Uterus (tissue), 4 donors: Measurements from ENCODE around the gene SIRT1. TPM values are rescaled to one million over a fixed set of nuclear protein-coding genes. Genes with fewer than 3 reads are reported as not detected.

Source experiments
- DNase-seq, 2 donors: peaks; one replicate each; pipeline ENCODE4 v3.0.0-alpha.2; 2019 to 2020
- H3K27ac ChIP-seq, 2 donors: fragments of 200-600 bp; sonication (generic); 1 replicate in 1 of 2; 2 replicates in 1 of 2; pipeline ENCODE4 v1.5.1; 2016 to 2018
- H3K27me3 ChIP-seq, 2 donors: fragments of 200-600 bp; sonication (generic); one replicate each; pipeline ENCODE4 v1.5.1; 2018 to 2019; ENCODE audit warnings: control low read depth in 1 of 2
- H3K36me3 ChIP-seq, 2 donors: fragments of 200-600 bp; sonication (generic); one replicate each; pipeline ENCODE4 v1.5.1; 2019; ENCODE audit warnings: control low read depth in 1 of 2
- H3K4me1 ChIP-seq, 2 donors: fragments of 200-600 bp; sonication (generic); one replicate each; pipeline ENCODE4 v1.5.1; 2018 to 2019; ENCODE audit warnings: control low read depth in 1 of 2
- H3K4me3 ChIP-seq, 2 donors: fragments of 200-600 bp; sonication (generic); 1 replicate in 1 of 2; 2 replicates in 1 of 2; pipeline ENCODE4 v1.5.1; 2018 to 2019; ENCODE audit warnings: mild to moderate bottlenecking in 1 of 2
- H3K9me3 ChIP-seq, 2 donors: fragments of 200-600 bp; sonication (generic); one replicate each; pipeline ENCODE4 v1.5.1; 2019; ENCODE audit warnings: control low read depth in 1 of 2
- CTCF ChIP-seq, 4 experiments: fragments of 200-600 bp in 2 of 4; fragments of 450-650 bp in 2 of 4; sonication (generic) in 2 of 4; IDR thresholded peaks; one replicate each; pipeline ENCODE4 v1.5.1; 2016 to 2019; ENCODE audit warnings: antibody characterized with exemption in 4 of 4, mild to moderate bottlenecking in 2 of 4, moderate library complexity in 1 of 4
- POLR2A ChIP-seq, 2 donors: fragments of 450-650 bp; IDR thresholded peaks; one replicate each; pipeline ENCODE4 v1.6.1; 2016; ENCODE audit warnings: antibody characterized with exemption in 2 of 2, mild to moderate bottlenecking in 1 of 2, moderate library complexity in 1 of 2
- intact Hi-C: fragments of 100-400 bp; cut with DNase I; formaldehyde crosslinking; loops from one replicate; pipeline ENCODE4 v1.15.1; 2023; ENCODE audit warnings: low total_unique reads
- total RNA-seq, 4 donors: library from RNA; depleted of rRNA in 3 of 4; stranded (reverse); fragments of >200 nt in 3 of 4; gene quantifications; one replicate each; pipeline versions ENCODE4 v1.1.0 to v1.2.4, GENCODE V29; 2014 to 2023
- donor health status: DM: yes; HTN: yes; CAD: no.

Gene SIRT1
- total RNA-seq, 4 donors from 2014 or later, result 9.5 to 47.7 (median 37.1) TPM

GRCh38 chr10:67852761-67853160, 31.7 kb upstream of the SIRT1 start:
- no peaks in the 10 kb centered on the region for H3K9me3 ChIP-seq
- no peaks in the 10 kb centered on the region for H3K4me1 ChIP-seq
- DNase-seq, result no peak
- H3K27ac ChIP-seq, result no peak overlapping the region
- H3K4me3 ChIP-seq, result no peak overlapping the region
- H3K27me3 ChIP-seq, result no peaks in the 10 kb centered on the region
- intact Hi-C loops, result loop anchor here (10.0 kb wide), 1 partner anchor 292 kb away; no protein-coding TSS in a partner anchor
- no peaks in the 10 kb centered on the region for H3K36me3 ChIP-seq
- TF ChIP-seq POLR2A (IDR thresholded peaks at IDR 0.05) (no peak), CTCF (IDR thresholded peaks at IDR 0.05) (no peak)

GRCh38 chr10:67853512-67853911, 30.9 kb upstream of the SIRT1 start:
- Histone ChIP-seq H3K27ac (no peak overlapping the region), H3K9me3 (no peaks in the 10 kb centered on the region), H3K36me3 (no peaks in the 10 kb centered on the region), H3K4me1 (no peaks in the 10 kb centered on the region), H3K4me3 (no peak overlapping the region), H3K27me3 (no peaks in the 10 kb centered on the region)
- no peak for DNase-seq
- no peak for TF ChIP-seq POLR2A (IDR thresholded peaks at IDR 0.05)
- intact Hi-C loops, result loop anchor here (10.0 kb wide), 1 partner anchor 291 kb away; no protein-coding TSS in a partner anchor

GRCh38 chr10:67858971-67859370, 25.5 kb upstream of the SIRT1 start:
- intact Hi-C loops, result loop anchor here (10.0 kb wide), 1 partner anchor 286 kb away; no protein-coding TSS in a partner anchor

GRCh38 chr10:67861750-67862432, 22.6 kb upstream of the SIRT1 start:
- intact Hi-C loops, result no loop called here
- H3K36me3 ChIP-seq, result no peaks in the 10 kb centered on the region
- H3K4me3 ChIP-seq, result no peak overlapping the region
- DNase-seq, result no peak
- H3K9me3 ChIP-seq, result no peaks in the 10 kb centered on the region
- TF ChIP-seq POLR2A (IDR thresholded peaks at IDR 0.05) (no peak), CTCF (IDR thresholded peaks at IDR 0.05) (no peak)
- H3K27me3 ChIP-seq, result no peaks in the 10 kb centered on the region
- no peaks in the 10 kb centered on the region for H3K4me1 ChIP-seq
- H3K27ac ChIP-seq, result no peak overlapping the region

More at GRCh38 chr10:67858971-67859370, 25.5 kb upstream of the SIRT1 start:
- no peak overlapping the region for H3K4me3 ChIP-seq
- H3K9me3 ChIP-seq, result no peaks in the 10 kb centered on the region
- TF ChIP-seq CTCF (IDR thresholded peaks at IDR 0.05), result no peak
- TF ChIP-seq POLR2A (IDR thresholded peaks at IDR 0.05), result no peak
- no peaks in the 10 kb centered on the region for H3K4me1 ChIP-seq
- H3K27ac ChIP-seq, result no peak overlapping the region
- no peak for DNase-seq
- no peaks in the 10 kb centered on the region for H3K36me3 ChIP-seq
- no peaks in the 10 kb centered on the region for H3K27me3 ChIP-seq

GRCh38 chr10:67863094-67863493, 21.4 kb upstream of the SIRT1 start:
- H3K36me3 ChIP-seq, result no peaks in the 10 kb centered on the region
- H3K27ac ChIP-seq, result no peak overlapping the region
- H3K9me3 ChIP-seq, result no peaks in the 10 kb centered on the region
- no peak overlapping the region for H3K4me3 ChIP-seq
- DNase-seq, result no peak
- intact Hi-C loops, result no loop called here
- H3K27me3 ChIP-seq, result no peaks in the 10 kb centered on the region
- H3K4me1 ChIP-seq, result no peaks in the 10 kb centered on the region
- TF ChIP-seq CTCF (IDR thresholded peaks at IDR 0.05) (no peak), POLR2A (IDR thresholded peaks at IDR 0.05) (no peak)
